Liver (tissue), 9 donors: Measurements from ENCODE around the gene MEGF11. TPM values are rescaled to one million over a fixed set of nuclear protein-coding genes. Genes with fewer than 3 reads are reported as not detected.

Source experiments
- DNase-seq: peaks from one replicate; pipeline ENCODE4 v3.0.0-alpha.2; 2017; ENCODE audit warnings: low spot score
- H3K27ac ChIP-seq, 2 donors: one replicate each; pipeline ENCODE4 v1.7.0; 2013; ENCODE audit warnings: inconsistent platforms in 2 of 2, low read length in 2 of 2, control low read depth in 1 of 2, low read depth in 1 of 2, mild to moderate bottlenecking in 1 of 2
- H3K27me3 ChIP-seq, 4 donors: one replicate each; pipeline versions ENCODE4 v1.6.1 to v1.7.0; 2013; ENCODE audit warnings: low read length in 3 of 4, inconsistent platforms in 1 of 4, mild to moderate bottlenecking in 1 of 4, moderate library complexity in 1 of 4; ENCODE audit not compliant: control insufficient read depth in 4 of 4, insufficient read depth in 4 of 4
- H3K36me3 ChIP-seq, 4 donors: one replicate each; pipeline versions ENCODE4 v1.6.1 to v1.7.0; 2013; ENCODE audit warnings: low read length in 3 of 4, mild to moderate bottlenecking in 3 of 4, low read depth in 1 of 4, moderate library complexity in 1 of 4; ENCODE audit not compliant: control insufficient read depth in 4 of 4, insufficient read depth in 3 of 4
- H3K4me1 ChIP-seq, 4 donors: one replicate each; pipeline versions ENCODE4 v1.6.1 to v1.7.0; 2013; ENCODE audit warnings: low read length in 3 of 4, mild to moderate bottlenecking in 3 of 4, moderate library complexity in 1 of 4; ENCODE audit not compliant: control insufficient read depth in 4 of 4, insufficient read depth in 4 of 4
- H3K4me3 ChIP-seq, 3 donors: one replicate each; pipeline versions ENCODE4 v1.6.1 to v1.7.0; 2013; ENCODE audit warnings: low read length in 3 of 3, control low read depth in 1 of 3, low read depth in 1 of 3, mild to moderate bottlenecking in 1 of 3
- H3K9ac ChIP-seq, 2 donors: one replicate each; pipeline ENCODE4 v1.7.0; 2013; ENCODE audit warnings: low read length in 2 of 2, mild to moderate bottlenecking in 2 of 2, moderate library complexity in 2 of 2, control low read depth in 1 of 2, low read depth in 1 of 2
- H3K9me3 ChIP-seq, 4 donors: one replicate each; pipeline versions ENCODE4 v1.6.1 to v1.7.0; 2013; ENCODE audit warnings: low read length in 3 of 4; ENCODE audit not compliant: control insufficient read depth in 4 of 4
- EGR1 ChIP-seq, 2 donors: IDR thresholded peaks; 2 replicates each; pipeline ENCODE4 v1.6.1; 2016 to 2018; ENCODE audit warnings: antibody characterized with exemption in 2 of 2, low read depth in 2 of 2
- FOXA1 ChIP-seq: IDR thresholded peaks from 2 replicates; pipeline ENCODE4 v1.6.1; 2016; ENCODE audit warnings: antibody characterized with exemption
- GABPA ChIP-seq, 2 donors: IDR thresholded peaks in 1 of 2; conservative IDR thresholded peaks in 1 of 2; 2 replicates each; pipeline ENCODE4 v1.6.1; 2016; ENCODE audit warnings: antibody characterized with exemption in 2 of 2, mild to moderate bottlenecking in 1 of 2, moderate library complexity in 1 of 2
- HNF4A ChIP-seq, 2 donors: conservative IDR thresholded peaks; 2 replicates each; pipeline ENCODE4 v1.6.1; 2016; ENCODE audit warnings: antibody characterized with exemption in 2 of 2, mild to moderate bottlenecking in 2 of 2
- NR2F2 ChIP-seq: IDR thresholded peaks from 2 replicates; pipeline ENCODE4 v1.6.1; 2016; ENCODE audit warnings: antibody characterized with exemption
- RAD21 ChIP-seq, 2 donors: IDR thresholded peaks; 2 replicates each; pipeline ENCODE4 v1.6.1; 2016; ENCODE audit warnings: antibody characterized with exemption in 2 of 2, mild to moderate bottlenecking in 2 of 2
- RXRA ChIP-seq, 2 donors: IDR thresholded peaks; 2 replicates each; pipeline ENCODE4 v1.6.1; 2017 to 2018; ENCODE audit warnings: antibody characterized with exemption in 2 of 2, mild to moderate bottlenecking in 1 of 2
- SP1 ChIP-seq: IDR thresholded peaks from 2 replicates; pipeline ENCODE4 v1.6.1; 2018; ENCODE audit warnings: antibody characterized with exemption, mild to moderate bottlenecking
- TAF1 ChIP-seq: conservative IDR thresholded peaks from 2 replicates; pipeline ENCODE4 v1.6.1; 2016; ENCODE audit warnings: antibody characterized with exemption, mild to moderate bottlenecking
- YY1 ChIP-seq: IDR thresholded peaks from 2 replicates; pipeline ENCODE4 v1.6.1; 2016; ENCODE audit warnings: antibody characterized with exemption, mild to moderate bottlenecking
- ZBTB33 ChIP-seq: IDR thresholded peaks from 2 replicates; pipeline ENCODE4 v1.6.1; 2016; ENCODE audit warnings: antibody characterized with exemption
- WGBS: extraction: QIAGEN DNeasy Blood & Tissue Kit; methylation state at CpG from one replicate; pipeline ENCODE4 v1.1.7; 2013; 5-methylcytosine and 5-hydroxymethylcytosine counted together
- polyA plus RNA-seq, 2 donors: library from polyadenylated mRNA; stranded (reverse) in 1 of 2; unstranded in 1 of 2; fragments of 200-250 nt in 1 of 2; fragments of >200 nt in 1 of 2; fragmentation: Nextera tagmentation in 1 of 2; extraction: Ambion mirVana in 1 of 2; gene quantifications; one replicate each; pipeline versions ENCODE4 v1.2.1 to v1.2.3, GENCODE V29; 2013 to 2015
- total RNA-seq, 2 donors: library from RNA; depleted of rRNA; stranded (reverse); fragments of >200 nt; gene quantifications; one replicate each; pipeline ENCODE4 v1.2.3, GENCODE V29; 2014
- TF ChIP-seq, protein P1 (sequence below): fragments of 150-350 bp; IDR thresholded peaks from 2 replicates; pipeline ENCODE4 v1.5.1; 2017; ENCODE audit warnings: improper control_type of control experiment, low read depth, low read length; ENCODE audit not compliant: missing input control
- TF ChIP-seq, protein P2 (sequence below): IDR thresholded peaks from 2 replicates; pipeline ENCODE4 v1.6.1; 2016; ENCODE audit warnings: antibody characterized with exemption
- TF ChIP-seq, protein P3 (sequence below): IDR thresholded peaks from 2 replicates; pipeline ENCODE4 v1.6.1; 2016; ENCODE audit warnings: antibody characterized with exemption, mild to moderate bottlenecking
- TF ChIP-seq, protein P4 (sequence below): IDR thresholded peaks from 2 replicates; pipeline ENCODE4 v1.6.1; 2016; ENCODE audit warnings: antibody characterized with exemption
- donor health status: healthy.
- donor health status: healthy.
- donor health status: healthy.
- donor health status: healthy.
- donor health status: healthy.

MEGF11 gene
- total and polyA plus RNA-seq, 4 donors = under 0.01 to 0.51 (median 0.03) TPM; not detected in 1

DNA sequence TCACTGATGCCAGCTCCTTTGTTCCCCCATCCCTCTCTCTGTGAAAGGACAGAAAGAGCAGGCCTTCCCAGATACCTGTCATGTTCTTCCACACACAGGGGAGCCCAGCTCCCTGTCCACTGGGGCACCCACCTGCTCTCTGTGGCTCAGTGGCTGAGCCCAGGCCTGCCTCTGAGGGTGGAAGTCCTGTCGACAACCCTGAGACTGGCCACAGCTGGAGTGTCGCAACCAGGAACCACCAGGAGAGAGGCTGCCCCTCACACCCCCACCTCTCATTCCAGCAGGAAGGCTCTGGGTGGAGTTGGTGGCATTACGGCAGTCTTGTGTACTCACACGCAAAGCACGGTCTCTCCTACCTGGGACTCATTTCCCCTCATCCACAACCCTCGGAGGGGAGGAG lies 66.3 kb downstream of the MEGF11 start:
- DNase-seq = no peak
- no peak overlapping the region for H3K9ac ChIP-seq
- H3K36me3 ChIP-seq = no peaks in the 10 kb centered on the region
- H3K4me1 ChIP-seq = no peaks in the 10 kb centered on the region
- H3K27ac ChIP-seq = no peak overlapping the region
- H3K4me3 ChIP-seq = no peak overlapping the region
- H3K9me3 ChIP-seq = no peaks in the 10 kb centered on the region
- TF ChIP-seq EGR1 (IDR thresholded peaks at IDR 0.05; ENCODE audit: low read depth in 2 of 2) = no peak
- TF ChIP-seq RXRA (IDR thresholded peaks at IDR 0.05) = no peak
- no peak for TF ChIP-seq SP1
- no peak for TF ChIP-seq RAD21 (IDR thresholded peaks at IDR 0.05)
- TF ChIP-seq, protein P1, sequence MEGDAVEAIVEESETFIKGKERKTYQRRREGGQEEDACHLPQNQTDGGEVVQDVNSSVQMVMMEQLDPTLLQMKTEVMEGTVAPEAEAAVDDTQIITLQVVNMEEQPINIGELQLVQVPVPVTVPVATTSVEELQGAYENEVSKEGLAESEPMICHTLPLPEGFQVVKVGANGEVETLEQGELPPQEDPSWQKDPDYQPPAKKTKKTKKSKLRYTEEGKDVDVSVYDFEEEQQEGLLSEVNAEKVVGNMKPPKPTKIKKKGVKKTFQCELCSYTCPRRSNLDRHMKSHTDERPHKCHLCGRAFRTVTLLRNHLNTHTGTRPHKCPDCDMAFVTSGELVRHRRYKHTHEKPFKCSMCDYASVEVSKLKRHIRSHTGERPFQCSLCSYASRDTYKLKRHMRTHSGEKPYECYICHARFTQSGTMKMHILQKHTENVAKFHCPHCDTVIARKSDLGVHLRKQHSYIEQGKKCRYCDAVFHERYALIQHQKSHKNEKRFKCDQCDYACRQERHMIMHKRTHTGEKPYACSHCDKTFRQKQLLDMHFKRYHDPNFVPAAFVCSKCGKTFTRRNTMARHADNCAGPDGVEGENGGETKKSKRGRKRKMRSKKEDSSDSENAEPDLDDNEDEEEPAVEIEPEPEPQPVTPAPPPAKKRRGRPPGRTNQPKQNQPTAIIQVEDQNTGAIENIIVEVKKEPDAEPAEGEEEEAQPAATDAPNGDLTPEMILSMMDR = no peak
- TF ChIP-seq GABPA (IDR thresholded peaks at IDR 0.05 in 1 of 2, conservative IDR thresholded peaks at IDR 0.05 in 1 of 2) = no peak
- TF ChIP-seq, protein P2, sequence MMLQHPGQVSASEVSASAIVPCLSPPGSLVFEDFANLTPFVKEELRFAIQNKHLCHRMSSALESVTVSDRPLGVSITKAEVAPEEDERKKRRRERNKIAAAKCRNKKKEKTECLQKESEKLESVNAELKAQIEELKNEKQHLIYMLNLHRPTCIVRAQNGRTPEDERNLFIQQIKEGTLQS = no peak
- TF ChIP-seq, protein P3, sequence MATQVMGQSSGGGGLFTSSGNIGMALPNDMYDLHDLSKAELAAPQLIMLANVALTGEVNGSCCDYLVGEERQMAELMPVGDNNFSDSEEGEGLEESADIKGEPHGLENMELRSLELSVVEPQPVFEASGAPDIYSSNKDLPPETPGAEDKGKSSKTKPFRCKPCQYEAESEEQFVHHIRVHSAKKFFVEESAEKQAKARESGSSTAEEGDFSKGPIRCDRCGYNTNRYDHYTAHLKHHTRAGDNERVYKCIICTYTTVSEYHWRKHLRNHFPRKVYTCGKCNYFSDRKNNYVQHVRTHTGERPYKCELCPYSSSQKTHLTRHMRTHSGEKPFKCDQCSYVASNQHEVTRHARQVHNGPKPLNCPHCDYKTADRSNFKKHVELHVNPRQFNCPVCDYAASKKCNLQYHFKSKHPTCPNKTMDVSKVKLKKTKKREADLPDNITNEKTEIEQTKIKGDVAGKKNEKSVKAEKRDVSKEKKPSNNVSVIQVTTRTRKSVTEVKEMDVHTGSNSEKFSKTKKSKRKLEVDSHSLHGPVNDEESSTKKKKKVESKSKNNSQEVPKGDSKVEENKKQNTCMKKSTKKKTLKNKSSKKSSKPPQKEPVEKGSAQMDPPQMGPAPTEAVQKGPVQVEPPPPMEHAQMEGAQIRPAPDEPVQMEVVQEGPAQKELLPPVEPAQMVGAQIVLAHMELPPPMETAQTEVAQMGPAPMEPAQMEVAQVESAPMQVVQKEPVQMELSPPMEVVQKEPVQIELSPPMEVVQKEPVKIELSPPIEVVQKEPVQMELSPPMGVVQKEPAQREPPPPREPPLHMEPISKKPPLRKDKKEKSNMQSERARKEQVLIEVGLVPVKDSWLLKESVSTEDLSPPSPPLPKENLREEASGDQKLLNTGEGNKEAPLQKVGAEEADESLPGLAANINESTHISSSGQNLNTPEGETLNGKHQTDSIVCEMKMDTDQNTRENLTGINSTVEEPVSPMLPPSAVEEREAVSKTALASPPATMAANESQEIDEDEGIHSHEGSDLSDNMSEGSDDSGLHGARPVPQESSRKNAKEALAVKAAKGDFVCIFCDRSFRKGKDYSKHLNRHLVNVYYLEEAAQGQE = no peak
- no peak for TF ChIP-seq ZBTB33
- TF ChIP-seq, protein P4, sequence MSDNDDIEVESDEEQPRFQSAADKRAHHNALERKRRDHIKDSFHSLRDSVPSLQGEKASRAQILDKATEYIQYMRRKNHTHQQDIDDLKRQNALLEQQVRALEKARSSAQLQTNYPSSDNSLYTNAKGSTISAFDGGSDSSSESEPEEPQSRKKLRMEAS = no peak
- no peaks in the 10 kb centered on the region for H3K27me3 ChIP-seq
- 68% methylated on average over 6 of the region's 6 CpGs for WGBS

- Histone ChIP-seq H3K9me3 (no peaks in the 10 kb centered on the region), H3K27ac (no peak overlapping the region), H3K36me3 (no peaks in the 10 kb centered on the region), H3K4me1 (no peaks in the 10 kb centered on the region), H3K4me3 (no peak overlapping the region), H3K27me3 (no peaks in the 10 kb centered on the region), H3K9ac (no peak overlapping the region)
- no peak for DNase-seq
- WGBS = 71% methylated on average over 7 of the region's 7 CpGs
- TF ChIP-seq, protein P1 = no peak
- no peak for TF ChIP-seq FOXA1
- TF ChIP-seq, protein P4 = no peak
- no peak for TF ChIP-seq NR2F2
- TF ChIP-seq EGR1 (IDR thresholded peaks at IDR 0.05; ENCODE audit: low read depth in 2 of 2) = no peak
- no peak for TF ChIP-seq TAF1
- no peak for TF ChIP-seq GABPA (IDR thresholded peaks at IDR 0.05 in 1 of 2, conservative IDR thresholded peaks at IDR 0.05 in 1 of 2)
- TF ChIP-seq RXRA (IDR thresholded peaks at IDR 0.05) = no peak
- TF ChIP-seq, protein P3 = no peak
- TF ChIP-seq SP1 = no peak
- no peak for TF ChIP-seq YY1
- no peak for TF ChIP-seq HNF4A (conservative IDR thresholded peaks at IDR 0.05)
Measured at GRCh38 chr15:66186049-66186825, 67.3 kb downstream of the MEGF11 start.
